AG04450 (cell line): ENCODE results near the gene RCC1. TPM values are rescaled to one million over a fixed set of nuclear protein-coding genes. Genes with fewer than 3 reads are reported as not detected.

Source experiments
- CTCF ChIA-PET: fragments of 300-600, 350-600 bp; formaldehyde crosslinking; extraction: SDS; loops from one replicate; lab custom pipeline; 2022; ENCODE audit warnings: antibody characterized with exemption, inconsistent platforms; lab: Charles Lee
- POLR2A ChIA-PET: fragments of 350-600 bp; formaldehyde crosslinking; extraction: SDS; loops from one replicate; lab custom pipeline; 2021; ENCODE audit warnings: antibody characterized with exemption, inconsistent platforms; lab: Yijun Ruan, JAX
- DNase-seq: peaks from one replicate; pipeline ENCODE4 v3.0.0-alpha.2; 2011; ENCODE audit warnings: low read depth, low spot score
- H3K27ac ChIP-seq: one replicate; pipeline ENCODE4 v1.5.1; 2012; ENCODE audit warnings: low read depth, low read length, control low read depth
- H3K27me3 ChIP-seq: one replicate; pipeline ENCODE4 v1.6.0; 2012; ENCODE audit warnings: low read length; ENCODE audit not compliant: control insufficient read depth, insufficient read depth
- H3K4me3 ChIP-seq: 2 replicates; pipeline ENCODE4 v1.5.1; 2011; ENCODE audit warnings: mild to moderate bottlenecking, low read depth, low read length, control low read depth
- H3K9me3 ChIP-seq: 2 replicates; pipeline ENCODE4 v1.5.1; 2012; ENCODE audit warnings: low read length; ENCODE audit not compliant: control insufficient read depth, insufficient read depth
- CTCF ChIP-seq: IDR thresholded peaks from 2 replicates; pipeline ENCODE4 v1.5.1; 2011; ENCODE audit warnings: low read depth, low read length, control low read depth, inconsistent platforms
- polyA plus RNA-seq: library from polyadenylated mRNA; depleted of rRNA; stranded (reverse); fragments of >200 nt; gene quantifications from 2 replicates; pipeline ENCODE4 v1.2.3, GENCODE V29; 2011

Gene RCC1
- polyA plus RNA-seq, 1 experiment = 22.4 TPM

GRCh38 chr1:28530456-28530855, 24.6 kb downstream of the RCC1 start:
- ChIA-PET CTCF (interaction anchor here (0.6 kb wide), 1 partner anchor 27 kb away, joined by 3 read pairs; no protein-coding TSS in a partner anchor), POLR2A (interaction anchor here (0.6 kb wide), 1 partner anchor 51 kb away, joined by 4 read pairs; no protein-coding TSS in a partner anchor)
- H3K4me3 ChIP-seq = no peak overlapping the region
- H3K27ac ChIP-seq = no peak overlapping the region
- H3K27me3 ChIP-seq = no peaks in the 10 kb centered on the region
- TF ChIP-seq CTCF = no peak
- no peak for DNase-seq
- H3K9me3 ChIP-seq = no peaks in the 10 kb centered on the region; the same call in 1 of the 2 replicates

GRCh38 chr1:28534671-28535070, 28.8 kb downstream of the RCC1 start:
- CTCF ChIA-PET = interaction anchor here (0.6 kb wide), 1 partner anchor 134 kb away, joined by 4 read pairs; no protein-coding TSS in a partner anchor
- TF ChIP-seq CTCF = no peak
- no peaks in the 10 kb centered on the region for H3K27me3 ChIP-seq

GRCh38 chr1:28535180-28535579, 29.3 kb downstream of the RCC1 start:
- H3K27me3 ChIP-seq = no peaks in the 10 kb centered on the region
- no peak for DNase-seq
- no peak for TF ChIP-seq CTCF
- H3K4me3 ChIP-seq = no peak overlapping the region
- H3K9me3 ChIP-seq = no peaks in the 10 kb centered on the region; the same call in 1 of the 2 replicates
- ChIA-PET POLR2A (no interaction called here), CTCF (interaction anchor here (0.6 kb wide), 1 partner anchor 135 kb away, joined by 4 read pairs; no protein-coding TSS in a partner anchor)
- H3K27ac ChIP-seq = no peak overlapping the region

More at GRCh38 chr1:28534671-28535070, 28.8 kb downstream of the RCC1 start:
- DNase-seq = no peak
- Histone ChIP-seq H3K27ac (no peak overlapping the region), H3K4me3 (no peak overlapping the region), H3K9me3 (no peaks in the 10 kb centered on the region; the same call in 1 of the 2 replicates)
- POLR2A ChIA-PET = interaction anchor here (0.5 kb wide), 1 partner anchor 76 kb away, joined by 6 read pairs; no protein-coding TSS in a partner anchor

- ChIA-PET CTCF (interaction anchor here (0.6 kb wide), 1 partner anchor 199 kb away, joined by 7 read pairs; the partner anchor contains the start of gene YTHDF2), POLR2A (interaction anchor here (0.6 to 1.3 kb wide), 2 partner anchors 44 to 160 kb away, joined by 4 to 8 read pairs; no protein-coding TSS in a partner anchor)
- H3K9me3 ChIP-seq = no peaks in the 10 kb centered on the region
- no peak for TF ChIP-seq CTCF
- no peak for DNase-seq
- H3K27me3 ChIP-seq = no peaks in the 10 kb centered on the region
- H3K4me3 ChIP-seq = no peak overlapping the region
- H3K27ac ChIP-seq = no peak overlapping the region
Observed at GRCh38 chr1:28537457-28538199, 31.8 kb downstream of the RCC1 start.

GRCh38 chr1:28538286-28538685, 32.4 kb downstream of the RCC1 start:
- POLR2A ChIA-PET = interaction anchor here (1.3 kb wide), 1 partner anchor 44 kb away, joined by 4 read pairs; no protein-coding TSS in a partner anchor
- no peak for TF ChIP-seq CTCF
- Histone ChIP-seq H3K27ac (no peak overlapping the region), H3K9me3 (no peaks in the 10 kb centered on the region), H3K27me3 (no peaks in the 10 kb centered on the region), H3K4me3 (no peak overlapping the region)
- DNase-seq = no peak
- CTCF ChIA-PET = interaction anchor here (0.6 kb wide), 1 partner anchor 199 kb away, joined by 7 read pairs; the partner anchor contains the start of gene YTHDF2
